HL-60 (cell line): Measurements from ENCODE around the gene PIGR.

Source experiments
- CTCF ChIP-seq: IDR thresholded peaks from one replicate; pipeline ENCODE4 v1.5.1; 2011; ENCODE audit warnings: low read length, control low read depth, inconsistent platforms; ENCODE audit not compliant: insufficient read depth
- POLR2AphosphoS5 ChIP-seq: IDR thresholded peaks from 2 replicates; pipeline ENCODE4 v1.6.1; 2012; ENCODE audit warnings: low read depth

GRCh38 chr1:206908038-206908437 lies 38.2 kb downstream of the PIGR start:
- no peak for TF ChIP-seq CTCF
- no peak for TF ChIP-seq POLR2AphosphoS5
